Smooth muscle cell (in vitro differentiated cells): Measurements from ENCODE around the gene NRP2. TPM values are rescaled to one million over a fixed set of nuclear protein-coding genes. Genes with fewer than 3 reads are reported as not detected.

Source experiments
- DNase-seq: peaks from one replicate; lab custom pipeline; 2025; ENCODE audit not compliant: unreplicated experiment; lab: John Stamatoyannopoulos, UW
- H2AFZ ChIP-seq: fragments of 200-600 bp; sonication (generic); 2 replicates; pipeline ENCODE4 v1.6.0; 2016; ENCODE audit warnings: antibody characterized with exemption, low read depth, mild to moderate bottlenecking
- H3F3A ChIP-seq: fragments of 200-600 bp; sonication (generic); 2 replicates; pipeline ENCODE4 v1.6.0; 2017; ENCODE audit warnings: antibody characterized with exemption, low read depth
- H3K27ac ChIP-seq: fragments of 200-600 bp; sonication (generic); 2 replicates; pipeline ENCODE4 v1.5.1; 2016; ENCODE audit warnings: low read depth, mild to moderate bottlenecking
- H3K27me3 ChIP-seq: fragments of 200-600 bp; sonication (generic); 2 replicates; pipeline ENCODE4 v1.6.1; 2016; ENCODE audit warnings: low read depth, mild to moderate bottlenecking
- H3K36me3 ChIP-seq: fragments of 200-600 bp; sonication (generic); 2 replicates; pipeline ENCODE4 v1.5.1; 2016; ENCODE audit warnings: low read depth
- H3K4me1 ChIP-seq: fragments of 200-600 bp; sonication (generic); 2 replicates; pipeline ENCODE4 v1.5.1; 2016; ENCODE audit warnings: low read depth
- H3K4me2 ChIP-seq: fragments of 200-600 bp; sonication (generic); 2 replicates; pipeline ENCODE4 v1.6.0; 2016; ENCODE audit warnings: mild to moderate bottlenecking
- H3K4me3 ChIP-seq: fragments of 200-600 bp; sonication (generic); 2 replicates; pipeline ENCODE4 v1.5.1; 2016; ENCODE audit warnings: mild to moderate bottlenecking
- H3K79me2 ChIP-seq: fragments of 200-600 bp; sonication (generic); 2 replicates; pipeline ENCODE4 v1.6.0; 2016; ENCODE audit warnings: low read depth, mild to moderate bottlenecking
- H3K9ac ChIP-seq: fragments of 200-600 bp; sonication (generic); 2 replicates; pipeline ENCODE4 v1.6.0; 2016; ENCODE audit warnings: low read depth
- H3K9me3 ChIP-seq: fragments of 200-600 bp; sonication (generic); replicated peaks from 2 replicates; pipeline ENCODE4 v1.5.1; 2016; ENCODE audit warnings: low read depth
- H4K20me1 ChIP-seq: fragments of 200-600 bp; sonication (generic); 2 replicates; pipeline ENCODE4 v1.6.0; 2016; ENCODE audit warnings: low read depth
- WGBS: methylation state at CpG from one replicate; pipeline ENCODE4 v1.1.7; 2016; ENCODE audit warnings: low lambda C conversion rate; 5-methylcytosine and 5-hydroxymethylcytosine counted together
- polyA plus RNA-seq: library from polyadenylated mRNA; unstranded; fragments of >200 nt; fragmentation: Nextera tagmentation; extraction: Ambion mirVana; gene quantifications from 2 replicates; pipeline ENCODE4 v1.2.1, GENCODE V29; 2016
- total RNA-seq: library from RNA; depleted of rRNA; stranded (reverse); fragments of >200 nt; gene quantifications from 2 replicates; pipeline ENCODE4 v1.2.3, GENCODE V29; 2014
- TF ChIP-seq, protein P1 (sequence below): fragments of 200-600 bp; sonication (generic); IDR thresholded peaks from 2 replicates; pipeline ENCODE4 v1.5.1; 2017; ENCODE audit warnings: borderline replicate concordance, mild to moderate bottlenecking, antibody characterized with exemption; ENCODE audit not compliant: insufficient read depth, poor library complexity, severe bottlenecking

Gene NRP2
- total and polyA plus RNA-seq, 2 experiments from 2014 or later, result 58.4 to 96.1 TPM

DNA sequence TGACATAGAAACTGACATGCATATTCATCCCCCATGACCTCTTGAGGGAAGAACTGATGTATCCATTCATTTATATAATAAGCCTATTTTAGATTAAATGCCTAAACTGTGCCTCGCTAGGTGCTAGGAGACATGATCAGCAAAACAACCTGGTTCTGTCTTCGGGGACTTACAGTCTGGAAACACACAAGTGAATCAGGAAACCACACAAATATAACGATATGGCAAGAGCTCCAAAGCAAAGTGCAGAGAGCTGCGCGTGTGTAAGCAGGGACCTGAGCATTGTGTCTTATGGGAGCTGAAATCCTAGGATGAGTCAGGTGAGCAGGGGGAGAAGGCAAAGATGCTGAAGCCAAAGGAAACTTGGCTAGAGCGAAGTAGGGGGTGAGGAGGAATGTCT is 120.6 kb downstream of the NRP2 start:
- Histone ChIP-seq H3K27ac (no peak overlapping the region), H3K9ac (no peak overlapping the region), H3K4me2 (no peak overlapping the region), H3K4me3 (no peak overlapping the region), H3K9me3 (no peaks in the 10 kb centered on the region), H2AFZ (no peak overlapping the region), H4K20me1 (no peaks in the 10 kb centered on the region), H3K27me3 (peaks cover 4% of the 10 kb centered on the region), H3K79me2 (no peaks in the 10 kb centered on the region), H3K4me1 (no peaks in the 10 kb centered on the region), H3K36me3 (no peaks in the 10 kb centered on the region), H3F3A (no peaks in the 10 kb centered on the region)
- TF ChIP-seq, protein P1, sequence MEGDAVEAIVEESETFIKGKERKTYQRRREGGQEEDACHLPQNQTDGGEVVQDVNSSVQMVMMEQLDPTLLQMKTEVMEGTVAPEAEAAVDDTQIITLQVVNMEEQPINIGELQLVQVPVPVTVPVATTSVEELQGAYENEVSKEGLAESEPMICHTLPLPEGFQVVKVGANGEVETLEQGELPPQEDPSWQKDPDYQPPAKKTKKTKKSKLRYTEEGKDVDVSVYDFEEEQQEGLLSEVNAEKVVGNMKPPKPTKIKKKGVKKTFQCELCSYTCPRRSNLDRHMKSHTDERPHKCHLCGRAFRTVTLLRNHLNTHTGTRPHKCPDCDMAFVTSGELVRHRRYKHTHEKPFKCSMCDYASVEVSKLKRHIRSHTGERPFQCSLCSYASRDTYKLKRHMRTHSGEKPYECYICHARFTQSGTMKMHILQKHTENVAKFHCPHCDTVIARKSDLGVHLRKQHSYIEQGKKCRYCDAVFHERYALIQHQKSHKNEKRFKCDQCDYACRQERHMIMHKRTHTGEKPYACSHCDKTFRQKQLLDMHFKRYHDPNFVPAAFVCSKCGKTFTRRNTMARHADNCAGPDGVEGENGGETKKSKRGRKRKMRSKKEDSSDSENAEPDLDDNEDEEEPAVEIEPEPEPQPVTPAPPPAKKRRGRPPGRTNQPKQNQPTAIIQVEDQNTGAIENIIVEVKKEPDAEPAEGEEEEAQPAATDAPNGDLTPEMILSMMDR, result no peak
- 95% methylated on average over 6 of the region's 6 CpGs for WGBS
- no peak for DNase-seq

DNA sequence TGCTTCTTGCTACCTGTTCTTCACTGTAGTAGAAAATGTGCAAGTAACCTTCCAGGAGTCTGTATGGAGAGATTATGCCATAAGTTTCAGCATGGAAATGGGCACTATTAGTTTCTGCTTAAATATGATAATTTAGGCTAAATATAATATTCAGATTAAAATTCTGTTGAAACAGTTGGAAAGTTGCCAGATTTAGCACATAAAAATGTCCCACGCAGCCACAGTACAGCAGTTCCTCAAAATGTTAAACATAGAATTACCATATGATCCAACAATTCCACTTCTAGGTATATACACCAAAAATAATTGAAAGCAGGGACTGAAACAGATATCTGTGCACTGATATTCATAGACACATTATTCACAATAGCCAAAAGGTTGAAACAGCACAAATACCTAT is 121.2 kb downstream of the NRP2 start:
- WGBS, result 92% methylated on average over 1 of the region's 1 CpG
- H3K36me3 ChIP-seq, result no peaks in the 10 kb centered on the region
- no peak overlapping the region for H3K4me2 ChIP-seq
- H3K27me3 ChIP-seq, result peaks cover 7% of the 10 kb centered on the region
- DNase-seq, result no peak
- TF ChIP-seq, protein P1, result no peak
- H3K9me3 ChIP-seq, result no peaks in the 10 kb centered on the region
- no peak overlapping the region for H3K27ac ChIP-seq
- no peaks in the 10 kb centered on the region for H4K20me1 ChIP-seq
- H2AFZ ChIP-seq, result no peak overlapping the region
- H3K4me1 ChIP-seq, result no peaks in the 10 kb centered on the region
- H3K79me2 ChIP-seq, result no peaks in the 10 kb centered on the region
- no peak overlapping the region for H3K4me3 ChIP-seq
- no peak overlapping the region for H3K9ac ChIP-seq
- H3F3A ChIP-seq, result no peaks in the 10 kb centered on the region

DNA sequence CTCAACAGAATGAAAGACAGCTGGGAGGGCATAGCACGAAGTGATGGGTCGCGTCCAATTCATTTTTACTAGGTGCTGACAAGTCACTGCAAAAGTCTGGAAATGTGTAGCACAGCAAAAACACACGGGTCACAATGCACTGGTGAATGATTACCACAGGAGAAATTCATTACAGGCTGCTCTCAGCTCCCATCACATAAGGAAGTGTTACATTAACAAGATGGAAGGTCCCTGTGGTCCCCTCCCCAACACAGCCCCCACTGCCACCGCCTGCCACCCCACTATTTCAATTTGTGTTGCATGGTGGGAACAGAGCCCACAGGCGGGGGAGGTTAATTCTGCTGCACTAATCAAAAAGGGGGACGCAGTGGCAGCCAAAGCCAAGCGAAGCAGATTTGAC is 122.8 kb downstream of the NRP2 start:
- H2AFZ ChIP-seq, result no peak overlapping the region
- H3K36me3 ChIP-seq, result no peaks in the 10 kb centered on the region
- WGBS, result 92% methylated on average over 8 of the region's 8 CpGs
- DNase-seq, result no peak
- H3F3A ChIP-seq, result no peaks in the 10 kb centered on the region
- no peaks in the 10 kb centered on the region for H4K20me1 ChIP-seq
- H3K27me3 ChIP-seq, result peaks cover 7% of the 10 kb centered on the region
- no peaks in the 10 kb centered on the region for H3K79me2 ChIP-seq
- TF ChIP-seq, protein P1, result no peak
- H3K4me3 ChIP-seq, result no peak overlapping the region
- H3K27ac ChIP-seq, result no peak overlapping the region
- H3K4me2 ChIP-seq, result no peak overlapping the region
- H3K9me3 ChIP-seq, result no peaks in the 10 kb centered on the region
- no peaks in the 10 kb centered on the region for H3K4me1 ChIP-seq
- H3K9ac ChIP-seq, result no peak overlapping the region

DNA sequence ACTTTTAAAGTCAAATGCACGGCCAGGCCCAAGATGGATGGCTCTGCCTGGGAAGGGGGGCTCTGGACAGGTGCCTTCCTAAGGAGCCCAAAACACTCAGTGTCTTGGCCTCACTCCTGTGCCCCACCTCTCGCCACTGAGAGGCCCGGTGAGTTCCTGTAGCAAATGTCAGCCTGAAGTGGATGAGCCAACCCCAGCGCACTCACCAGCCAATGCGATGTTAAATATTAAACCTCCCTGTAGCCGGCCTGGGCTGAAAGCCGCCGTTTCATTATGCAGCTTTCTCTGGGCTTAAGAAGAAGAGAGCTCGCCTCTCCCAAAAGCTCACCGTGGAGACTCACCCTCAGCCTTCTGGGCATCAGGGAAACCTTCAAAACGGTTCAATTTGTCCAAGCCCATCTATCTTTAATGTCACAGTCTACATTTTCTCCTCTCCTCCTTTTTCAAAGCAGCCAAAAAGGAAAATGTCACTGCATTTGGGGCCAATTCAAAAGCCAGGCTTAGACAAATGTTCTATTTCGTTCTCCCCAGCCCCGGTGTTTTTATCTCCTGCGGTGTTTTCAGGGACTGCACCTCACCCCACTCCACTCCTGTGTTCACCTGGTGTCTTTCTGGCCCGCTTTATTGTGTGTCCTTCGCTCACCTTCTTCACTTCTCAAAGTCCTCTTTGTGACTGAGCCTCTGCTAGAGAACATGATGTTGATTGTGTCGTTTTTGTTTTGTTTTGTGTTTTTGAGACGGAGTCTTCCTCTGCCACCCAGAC is 124.0 kb downstream of the NRP2 start:
- Histone ChIP-seq H2AFZ (no peak overlapping the region), H3K9me3 (no peaks in the 10 kb centered on the region), H3K79me2 (no peaks in the 10 kb centered on the region), H3K36me3 (no peaks in the 10 kb centered on the region), H3K4me2 (no peak overlapping the region), H3K27ac (no peak overlapping the region), H3K9ac (no peak overlapping the region), H3K27me3 (peaks cover 7% of the 10 kb centered on the region), H3K4me3 (no peak overlapping the region), H3F3A (no peaks in the 10 kb centered on the region), H3K4me1 (no peaks in the 10 kb centered on the region), H4K20me1 (no peaks in the 10 kb centered on the region)
- TF ChIP-seq, protein P1, result no peak
- DNase-seq, result no peak
- 89% methylated on average over 18 of the region's 18 CpGs for WGBS
